Epidermal melanocyte (primary cell): ENCODE results near the gene ZBTB12.
"Not testable (repeated sequence)": the region's sequence is repeated elsewhere in the genome, so short reads cannot be mapped to it uniquely, and the experiment has no call there.

Experiments
- DNase-seq: peaks from one replicate; pipeline ENCODE4 v3.0.0; 2011; ENCODE audit warnings: low spot score; ENCODE audit not compliant: insufficient read length

Gene ZBTB12

GRCh38 chr6:31875877-31876276 lies 26.0 kb downstream of the ZBTB12 start:
- DNase-seq: no peak

GRCh38 chr6:31874836-31875572 lies 26.9 kb downstream of the ZBTB12 start:
- no peak for DNase-seq

DNA sequence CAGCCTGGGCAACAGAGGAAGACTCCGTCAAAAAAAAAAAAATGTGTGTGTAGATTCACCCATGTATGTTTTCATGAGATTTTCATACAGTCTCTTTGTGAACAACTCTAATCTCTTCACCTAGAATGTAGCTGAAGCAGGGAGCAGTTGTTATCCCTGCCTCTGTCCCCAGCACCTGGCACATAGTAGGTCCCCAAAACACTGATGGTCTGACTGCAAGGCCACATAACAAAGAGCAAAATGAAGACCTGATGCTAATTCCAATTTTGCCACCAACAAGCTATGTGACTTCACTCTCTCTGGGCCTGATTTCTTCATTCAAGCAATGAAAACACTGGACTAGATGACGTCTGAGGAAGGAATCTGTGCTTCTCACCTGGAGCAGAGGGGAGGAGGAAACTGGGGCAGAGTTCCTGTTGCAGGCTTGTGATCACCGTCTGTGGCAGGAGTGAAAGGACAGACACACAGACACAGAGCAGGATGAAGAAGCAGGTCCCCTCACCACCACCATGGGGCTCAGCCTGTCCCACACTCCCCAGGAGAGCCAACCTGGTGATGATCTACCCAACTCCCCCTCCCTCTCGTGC lies 27.7 kb downstream of the ZBTB12 start:
- no peak for DNase-seq

- no peak for DNase-seq
These were observed 30.7 kb downstream of the ZBTB12 start for GRCh38 chr6:31871046-31871659.

- DNase-seq: no peak
These were observed 31.4 kb downstream of the ZBTB12 start for GRCh38 chr6:31870385-31870921.

- DNase-seq: no peak
These were observed 32.5 kb downstream of the ZBTB12 start for GRCh38 chr6:31869343-31869742.

GRCh38 chr6:31868658-31868971 lies 33.3 kb downstream of the ZBTB12 start:
- not testable (repeated sequence) for DNase-seq

GRCh38 chr6:31865205-31866118 lies 36.4 kb downstream of the ZBTB12 start:
- DNase-seq: no peak

- no peak for DNase-seq
These were observed 37.1 kb downstream of the ZBTB12 start for GRCh38 chr6:31864818-31865204.

DNA sequence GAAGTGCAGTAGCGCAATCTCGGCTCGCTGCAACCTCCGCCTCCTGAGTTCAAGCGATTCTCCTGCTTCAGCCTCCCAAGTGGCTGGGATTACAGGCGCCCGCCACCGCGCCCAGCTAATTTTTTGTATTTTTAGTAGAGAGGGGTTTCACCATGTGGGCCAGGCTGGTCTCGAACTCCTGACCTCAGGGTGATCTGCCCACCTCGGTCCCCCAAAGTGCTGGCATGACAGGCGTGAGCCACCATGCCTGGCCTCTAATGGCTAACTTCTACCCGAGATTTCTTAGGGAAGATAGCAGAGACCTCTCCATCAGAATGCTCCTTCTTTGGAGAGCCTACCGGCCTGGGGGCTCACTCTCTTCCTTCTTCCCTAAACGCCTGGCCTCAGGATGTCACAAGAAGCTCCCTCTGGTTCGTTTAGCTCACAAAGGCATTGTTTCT lies 37.7 kb downstream of the ZBTB12 start:
- not testable (repeated sequence) for DNase-seq

DNA sequence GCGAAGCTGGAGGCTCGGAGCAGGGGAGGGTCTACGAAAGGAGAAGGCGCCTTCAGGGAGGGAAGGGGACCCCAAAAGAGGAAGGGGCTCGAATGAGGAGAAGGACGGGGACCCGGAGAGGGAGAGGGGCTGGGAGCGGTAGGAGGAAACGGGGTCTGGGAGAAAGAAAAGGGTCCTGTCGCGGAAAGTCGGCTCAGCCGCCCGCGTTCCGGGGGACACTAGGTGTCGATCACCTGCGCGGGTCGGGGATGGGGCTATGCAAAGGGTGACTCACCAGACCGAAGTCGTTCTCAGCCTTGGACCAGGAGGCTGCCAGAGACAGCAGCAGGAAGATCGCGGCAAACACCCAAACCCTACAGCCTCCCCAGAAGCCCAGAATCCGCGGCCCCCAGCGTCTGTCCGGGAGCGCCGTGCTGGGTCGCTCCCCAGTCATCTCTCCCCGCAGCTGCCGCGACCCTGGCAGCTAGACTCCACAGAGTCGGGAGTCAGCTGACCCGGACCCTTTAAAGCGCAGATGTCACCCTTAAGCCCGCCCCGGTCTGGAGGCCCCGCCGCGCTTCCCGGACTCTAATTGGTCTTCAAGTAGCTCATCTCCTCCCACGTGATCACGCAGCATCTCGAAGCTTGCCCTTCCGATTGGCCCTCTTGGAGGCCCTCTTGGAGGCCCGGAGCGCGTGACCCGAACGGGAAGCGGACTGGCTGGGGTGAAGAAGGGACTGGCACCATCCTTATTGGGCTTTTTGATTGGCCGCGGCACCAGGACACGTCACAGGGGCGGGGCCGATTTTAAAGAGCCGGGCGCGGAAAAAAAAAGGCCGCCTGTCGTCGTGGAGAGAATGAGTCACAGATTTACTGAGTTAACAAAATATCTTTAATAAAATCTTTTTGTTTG lies 39.3 kb downstream of the ZBTB12 start, which contains the start of gene NEU1:
NEU1 (minus strand) TSS at position 478 of the 892 bp plus-strand sequence; CDS start at position 433, 45 bp downstream.
- DNase-seq: peak; percentile 100

DNA sequence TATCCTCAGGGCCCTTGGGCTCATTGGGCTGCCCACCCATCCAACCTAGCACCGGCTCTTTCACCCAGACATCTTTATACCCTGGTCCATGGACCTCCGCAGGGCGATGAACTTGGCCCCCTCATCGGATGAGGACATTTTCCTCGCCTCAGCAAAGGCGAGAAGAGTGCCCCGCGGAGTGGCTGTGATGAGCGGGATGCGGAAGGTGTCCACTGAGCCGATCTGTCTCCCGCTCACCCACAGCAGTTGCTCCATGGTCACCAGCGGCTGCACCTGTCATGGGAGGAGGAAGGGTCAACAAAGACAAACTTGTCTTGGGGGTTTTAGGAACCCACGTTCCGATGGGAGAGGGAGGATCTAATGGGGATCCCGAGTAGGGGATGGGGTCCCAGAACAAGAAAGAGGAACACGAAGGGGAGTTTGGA lies 40.0 kb downstream of the ZBTB12 start:
- DNase-seq: no peak

DNA sequence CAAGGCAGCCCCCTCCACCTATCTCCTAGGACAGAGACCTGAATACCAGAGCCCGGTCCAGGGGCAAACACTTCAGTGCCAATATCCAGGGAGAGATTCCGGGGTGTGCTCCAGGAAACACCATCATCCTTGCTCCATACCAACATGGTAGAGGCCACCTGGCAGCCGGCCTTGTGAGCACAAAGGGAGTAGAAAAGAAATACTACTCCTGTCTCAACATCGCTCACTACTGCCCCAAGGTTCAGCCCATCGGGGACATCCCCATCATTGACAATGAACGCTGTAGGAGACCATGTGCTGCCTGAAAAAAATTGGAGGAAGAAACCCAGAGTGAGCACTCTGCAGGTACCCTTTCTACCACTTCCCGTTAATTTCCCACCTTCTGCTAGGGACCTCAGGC lies 40.7 kb downstream of the ZBTB12 start:
- DNase-seq: no peak

- no peak for DNase-seq
These were observed 41.5 kb downstream of the ZBTB12 start for GRCh38 chr6:31860349-31860748.

DNA sequence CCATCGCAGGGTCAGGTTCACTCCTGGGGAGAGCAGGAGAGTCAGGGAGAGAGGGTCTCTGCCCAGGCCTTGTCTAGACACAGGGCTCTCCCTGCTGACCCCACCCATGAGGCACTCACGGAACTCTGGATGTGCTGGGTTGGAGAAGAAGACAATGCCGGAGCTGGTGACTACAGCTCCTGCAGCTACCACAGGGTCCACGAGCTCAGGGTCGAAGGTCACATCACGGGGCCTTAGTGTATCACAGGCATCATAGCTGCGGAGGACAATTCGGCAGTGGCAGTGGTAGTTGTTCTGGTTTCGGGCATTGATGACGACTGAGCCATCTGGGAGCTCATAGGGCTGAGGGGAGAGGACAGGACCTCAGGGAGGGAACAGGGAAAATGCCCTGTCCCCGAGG lies 42.0 kb downstream of the ZBTB12 start:
- no peak for DNase-seq

- DNase-seq: no peak
These were observed 43.2 kb downstream of the ZBTB12 start for GRCh38 chr6:31858707-31859106.

DNA sequence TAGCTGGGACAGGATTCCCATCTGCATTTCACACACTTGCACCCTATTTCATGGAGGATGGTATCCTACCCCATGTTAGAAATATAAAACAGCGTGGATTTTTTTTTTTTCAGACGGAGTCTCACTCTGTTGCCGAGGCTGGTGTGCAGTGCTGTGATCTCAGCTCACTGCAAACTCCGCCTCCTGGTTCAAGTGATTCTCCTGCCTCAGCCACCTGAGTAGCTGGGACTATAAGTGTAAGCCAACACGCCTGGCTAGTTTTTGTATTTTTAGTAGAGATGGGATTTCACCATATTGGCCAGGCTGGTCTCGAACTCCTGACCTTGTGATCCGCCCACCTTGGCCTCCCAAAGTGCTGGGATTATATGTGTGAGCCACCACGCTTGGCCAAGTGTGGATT lies 44.1 kb downstream of the ZBTB12 start:
- not testable (repeated sequence) for DNase-seq

DNA sequence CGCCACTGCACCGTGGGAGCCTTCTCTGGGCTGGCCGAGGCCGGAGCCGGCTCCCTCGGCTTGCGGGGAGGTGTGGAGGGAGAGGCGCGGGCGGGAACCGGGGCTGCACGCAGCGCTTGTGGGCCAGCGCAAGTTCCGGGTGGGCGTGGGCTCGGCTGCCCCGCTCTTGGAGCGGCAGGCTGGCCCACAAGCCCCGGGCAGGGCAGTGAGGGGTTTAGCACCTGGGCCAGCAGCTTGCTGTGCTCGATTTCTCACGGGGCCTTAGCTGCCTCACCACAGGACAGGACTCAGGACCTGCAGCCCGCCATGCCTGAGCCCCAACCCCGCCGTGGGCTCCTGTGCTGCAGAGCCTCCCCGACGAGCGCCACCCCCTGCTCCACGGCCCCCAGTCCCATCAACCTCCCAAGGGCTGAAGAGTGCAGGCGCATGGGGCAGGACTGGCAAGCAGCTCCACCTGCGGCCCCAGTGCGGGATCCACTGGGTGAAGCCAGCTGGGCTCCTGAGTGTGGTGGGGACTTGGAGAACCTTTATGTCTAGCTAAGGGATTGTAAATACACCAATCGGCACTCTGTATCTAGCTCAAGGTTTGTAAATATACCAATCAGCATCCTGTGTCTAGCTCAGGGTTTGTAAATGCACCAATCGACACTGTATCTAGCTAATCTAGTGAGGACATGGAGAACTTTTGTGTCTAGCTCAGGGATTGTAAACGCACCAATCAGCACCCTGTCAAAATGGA lies 49.7 kb downstream of the ZBTB12 start:
- DNase-seq: not testable (repeated sequence)

DNA sequence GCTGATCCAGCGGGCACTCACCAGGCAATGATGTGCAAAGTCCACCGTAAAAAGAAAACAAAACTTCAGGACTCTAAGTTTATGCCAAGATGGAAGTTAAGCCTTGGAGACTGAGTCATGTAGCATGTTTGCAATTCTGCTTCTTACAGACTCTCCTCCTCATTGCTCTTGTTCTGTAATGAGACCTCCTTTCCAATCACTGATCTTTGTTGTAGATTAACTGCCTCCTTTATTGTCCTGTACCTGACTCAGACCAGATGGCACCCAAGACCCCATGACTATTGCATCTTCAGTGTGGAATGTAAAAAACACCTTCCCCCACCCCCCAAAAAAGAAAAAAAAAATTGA lies 50.4 kb downstream of the ZBTB12 start:
- DNase-seq: peak; percentile 1
